ENCODE results near the gene AURKA. TPM values are rescaled to one million over a fixed set of nuclear protein-coding genes. Genes with fewer than 3 reads are reported as not detected.

The AURKA gene
- total and polyA plus RNA-seq, 2 experiments from 2014 or later = 75.8 to 82.0 TPM

GRCh38 chr20:56368351-56369134 is 23.5 kb downstream of the AURKA start:
- Histone ChIP-seq H3K36me3 (ENCODE audit: insufficient read depth) (peaks cover 22% of the 10 kb centered on the region), H3K27me3 (ENCODE audit: insufficient read depth) (no peaks in the 10 kb centered on the region), H3K9me2 (ENCODE audit: insufficient read depth) (no peaks in the 10 kb centered on the region), H3K4me1 (ENCODE audit: insufficient read depth) (no peaks in the 10 kb centered on the region), H3K4me3 (no peak overlapping the region), H3K79me2 (replicated peaks; ENCODE audit: insufficient read depth) (peaks cover 18% of the 10 kb centered on the region), H4K20me1 (replicated peaks; ENCODE audit: insufficient read depth) (peaks cover 24% of the 10 kb centered on the region), H2AFZ (no peak overlapping the region), H3K27ac (ENCODE audit: low read depth) (no peak overlapping the region), H3F3A (replicated peaks; ENCODE audit: low read depth) (no peaks in the 10 kb centered on the region; the same call in 1 of the 2 replicates), H3K4me2 (no peak overlapping the region)
- Mint-ChIP-seq H3K9me3 (no peaks in the 10 kb centered on the region), H3K27me3 (ENCODE audit: insufficient read depth, low read depth, poor library complexity) (peaks cover 4% of the 10 kb centered on the region), H3K27ac (no peak overlapping the region), H3K36me3 (ENCODE audit: low read depth) (peaks cover 46% of the 10 kb centered on the region), H3K4me3 (no peak overlapping the region), H3K4me1 (no peaks in the 10 kb centered on the region)
- DNase-seq (ENCODE audit: low spot score) (no peak), ATAC-seq (no peak)
- TF ChIP-seq ZNF114 (CRISPR knock-in tag; IDR thresholded peaks at IDR 0.05) = no peak

- Histone ChIP-seq H3K27ac (ENCODE audit: low read depth) (no peak overlapping the region), H3K4me3 (no peak overlapping the region), H2AFZ (no peak overlapping the region), H4K20me1 (replicated peaks; ENCODE audit: insufficient read depth) (no peaks in the 10 kb centered on the region), H3K36me3 (ENCODE audit: insufficient read depth) (no peaks in the 10 kb centered on the region), H3K27me3 (ENCODE audit: insufficient read depth) (no peaks in the 10 kb centered on the region), H3K4me1 (ENCODE audit: insufficient read depth) (peaks cover 10% of the 10 kb centered on the region; the same call in 1 of the 2 replicates), H3F3A (replicated peaks; ENCODE audit: low read depth) (no peaks in the 10 kb centered on the region), H3K9me2 (ENCODE audit: insufficient read depth) (no peaks in the 10 kb centered on the region), H3K4me2 (no peak overlapping the region), H3K79me2 (replicated peaks; ENCODE audit: insufficient read depth) (no peaks in the 10 kb centered on the region)
- ATAC-seq = no peak
- Mint-ChIP-seq H3K9me3 (no peaks in the 10 kb centered on the region; the same call in 2 of the 3 replicates), H3K4me1 (peaks cover 11% of the 10 kb centered on the region), H3K36me3 (ENCODE audit: low read depth) (peaks cover 3% of the 10 kb centered on the region; the same call in 2 of the 3 replicates), H3K27me3 (ENCODE audit: insufficient read depth, low read depth, poor library complexity) (peaks cover 13% of the 10 kb centered on the region), H3K27ac (no peak overlapping the region), H3K4me3 (no peak overlapping the region)
- no peak for DNase-seq (ENCODE audit: low spot score)
- TF ChIP-seq REST (IDR thresholded peaks at IDR 0.05; ENCODE audit: unreplicated experiment) (no peak), STAT1 (IDR thresholded peaks at IDR 0.05; ENCODE audit: unreplicated experiment) (no peak), POLR2AphosphoS5 (IDR thresholded peaks at IDR 0.05; ENCODE audit: low read depth) (no peak), ZNF114 (CRISPR knock-in tag; IDR thresholded peaks at IDR 0.05) (no peak), EZH2phosphoT487 (IDR thresholded peaks at IDR 0.05; ENCODE audit: unreplicated experiment) (no peak), ZNF331 (CRISPR knock-in tag; IDR thresholded peaks at IDR 0.05; ENCODE audit: low read depth) (no peak), CREB1 (CRISPR knock-in tag; IDR thresholded peaks at IDR 0.05; ENCODE audit: low read depth) (no peak), JUNB (IDR thresholded peaks at IDR 0.05; ENCODE audit: unreplicated experiment) (no peak), ETS1 (IDR thresholded peaks at IDR 0.05) (no peak), EZH2 (IDR thresholded peaks at IDR 0.05; ENCODE audit: low read depth, unreplicated experiment) (no peak), NANOG (IDR thresholded peaks at IDR 0.05; ENCODE audit: borderline replicate concordance) (no peak), CTCF (conservative IDR thresholded peaks at IDR 0.05; ENCODE audit: low read depth in 2 of 2) (no peak)
Observed at GRCh38 chr20:56363491-56363890, 28.5 kb downstream of the AURKA start.
